SK-N-SH treated with all-trans-retinoic acid at 6 μM for 48 hours (cell line): ENCODE measurements around the gene ZNF691.

Experiments
- CREB5 ChIP-seq: fragments of 250-450 bp; sonication (Bioruptor Pico); IDR thresholded peaks from 2 replicates; pipeline ENCODE4 v1.5.1; 2020; ENCODE audit warnings: low read depth, mild to moderate bottlenecking, moderate library complexity
- ISL1 ChIP-seq: fragments of 250-450 bp; sonication (Bioruptor Pico); IDR thresholded peaks from 2 replicates; pipeline ENCODE4 v2.1.2; 2022; ENCODE audit warnings: mild to moderate bottlenecking, moderate library complexity
- SNAI2 ChIP-seq: fragments of 250-450 bp; sonication (Bioruptor Pico); IDR thresholded peaks from 2 replicates; pipeline ENCODE4 v1.5.0; 2020; ENCODE audit warnings: mild to moderate bottlenecking, moderate library complexity
- TSHZ2 ChIP-seq: fragments of 250-450 bp; sonication (Bioruptor Pico); IDR thresholded peaks from 2 replicates; pipeline ENCODE4 v1.5.0; 2020; ENCODE audit warnings: mild to moderate bottlenecking, moderate library complexity
- ZC3H10 ChIP-seq: fragments of 250-450 bp; sonication (Bioruptor Pico); IDR thresholded peaks from 2 replicates; pipeline ENCODE4 v1.5.1; 2021; ENCODE audit warnings: mild to moderate bottlenecking, moderate library complexity
- ZFP3 ChIP-seq: fragments of 250-450 bp; sonication (Bioruptor Pico); IDR thresholded peaks from 2 replicates; pipeline ENCODE4 v1.5.0; 2020; ENCODE audit warnings: mild to moderate bottlenecking, moderate library complexity

DNA sequence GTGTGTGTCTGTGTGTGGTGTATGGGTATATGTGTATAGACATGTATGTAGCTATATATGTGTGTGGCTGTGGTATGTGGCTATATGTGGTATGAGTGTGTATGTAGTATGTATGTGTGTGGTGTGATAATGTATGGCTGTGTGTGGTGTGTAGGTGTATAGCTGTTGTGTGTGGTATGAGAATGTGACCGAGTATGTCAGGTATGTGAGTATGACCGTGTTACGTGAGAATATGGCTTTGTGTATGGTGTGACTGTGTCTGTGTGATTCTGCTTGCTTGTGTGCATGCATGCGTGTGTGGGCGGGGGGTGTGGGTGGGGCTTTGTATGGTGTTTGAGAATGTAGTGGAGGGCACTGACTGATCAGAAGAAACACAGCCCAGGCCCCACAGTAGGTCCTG is 3.5 kb downstream of the ZNF691 start:
- TF ChIP-seq ZFP3 = no peak
- no peak for TF ChIP-seq CREB5 (CRISPR knock-in tag)
- no peak for TF ChIP-seq SNAI2 (CRISPR knock-in tag)
- no peak for TF ChIP-seq TSHZ2 (CRISPR knock-in tag)
- no peak for TF ChIP-seq ZC3H10 (CRISPR knock-in tag)
- TF ChIP-seq ISL1 (CRISPR knock-in tag) = no peak
